GM18951 (cell line): ENCODE measurements around the gene ACAP3.
A peak's percentile ranks its signal among the peaks of the same experiment; 100 is the strongest.

Source experiments
- POLR2A ChIP-seq: IDR thresholded peaks from 4 replicates; pipeline ENCODE4 v1.6.1; 2011; ENCODE audit warnings: mild to moderate bottlenecking; ENCODE audit not compliant: insufficient read length, insufficient read depth; ENCODE audit errors: extremely low read depth
- in situ Hi-C: fragments of 300-500 bp; cut with MboI; formaldehyde crosslinking; loops from one replicate; pipeline ENCODE4 v1.12.0; 2022; ENCODE audit warnings: low sequenced_read_pairs, mixed read lengths, inconsistent platforms; ENCODE audit not compliant: unreplicated experiment

The ACAP3 gene

DNA sequence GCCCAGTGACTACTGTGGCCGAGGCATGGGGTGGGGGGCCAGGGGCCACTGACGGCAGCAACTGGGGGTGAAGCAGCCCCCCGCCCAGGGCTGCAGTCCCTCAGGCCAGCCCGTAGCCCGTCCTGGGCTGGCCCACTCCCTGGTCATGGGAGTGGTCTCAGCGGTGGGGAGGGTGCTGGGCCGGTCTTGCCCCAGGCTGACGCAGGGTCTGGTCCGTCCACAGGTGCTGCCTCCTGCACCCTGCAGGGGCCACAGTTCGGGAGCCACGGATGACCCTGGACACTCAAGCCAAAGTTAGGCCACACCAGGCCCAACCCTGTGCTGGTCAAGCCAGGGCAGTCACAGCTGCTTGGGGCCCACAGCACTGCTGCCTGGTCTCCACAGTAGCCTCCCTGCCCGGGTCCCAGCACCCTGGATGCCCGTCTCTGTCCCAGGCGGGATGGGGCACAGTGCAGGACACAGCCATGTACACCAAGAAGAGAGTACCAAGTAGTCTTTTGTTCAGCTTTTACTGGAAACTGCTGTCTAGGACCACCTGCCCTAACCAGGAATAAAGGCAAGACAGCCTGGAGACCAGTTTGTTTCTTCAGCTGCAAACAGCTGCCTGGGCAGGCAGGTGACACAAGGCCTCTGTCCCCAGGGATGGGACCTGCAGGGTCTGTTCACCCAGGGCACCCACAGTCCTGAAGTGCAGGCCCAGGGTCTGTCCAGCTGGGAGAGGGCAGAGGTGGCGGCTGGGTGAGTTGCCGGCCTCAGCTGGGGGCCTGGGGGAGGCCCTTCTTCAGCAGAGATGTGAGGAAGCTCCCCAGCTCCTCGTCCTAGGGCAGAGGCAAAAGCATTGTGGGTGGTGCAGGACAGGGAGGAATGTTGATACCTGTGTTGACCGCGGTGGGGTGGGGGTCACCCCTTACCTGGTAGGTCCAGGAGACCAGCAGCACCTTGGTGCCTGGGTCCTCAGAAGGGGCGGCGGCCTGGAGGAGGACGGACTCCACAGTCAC, 3.7 kb upstream of the ACAP3 start:
- in situ Hi-C loops: no loop called here
- TF ChIP-seq POLR2A: no peak

DNA sequence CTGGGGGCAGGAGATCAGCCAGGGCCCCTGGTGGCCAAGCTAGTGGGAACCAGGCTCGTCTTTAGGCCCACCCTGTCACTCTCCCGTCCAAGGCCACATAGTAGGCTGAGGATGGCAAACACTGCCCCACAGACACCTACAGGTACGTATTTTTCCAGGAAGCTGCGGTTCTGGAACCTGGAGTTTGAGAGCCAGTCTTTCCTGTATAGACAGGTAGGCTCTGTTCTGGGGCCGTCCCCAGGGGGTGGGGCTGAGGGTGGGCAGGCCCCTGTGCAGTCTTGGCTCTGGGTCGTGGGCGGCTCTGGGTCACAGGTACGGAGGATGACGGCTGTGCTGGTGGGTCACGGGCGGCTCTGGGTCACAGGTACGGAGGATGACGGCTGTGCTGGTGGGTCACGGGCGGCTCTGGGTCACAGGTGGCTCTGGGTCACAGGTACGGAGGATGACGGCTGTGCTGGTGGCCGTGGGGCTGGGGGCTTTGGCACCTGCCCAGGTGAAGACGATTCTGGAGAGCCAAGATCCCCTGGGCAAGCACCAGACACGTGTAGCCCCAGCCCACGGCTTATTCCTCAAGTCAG, 2.8 kb upstream of the ACAP3 start:
- TF ChIP-seq POLR2A: no peak
- in situ Hi-C loops: no loop called here

DNA sequence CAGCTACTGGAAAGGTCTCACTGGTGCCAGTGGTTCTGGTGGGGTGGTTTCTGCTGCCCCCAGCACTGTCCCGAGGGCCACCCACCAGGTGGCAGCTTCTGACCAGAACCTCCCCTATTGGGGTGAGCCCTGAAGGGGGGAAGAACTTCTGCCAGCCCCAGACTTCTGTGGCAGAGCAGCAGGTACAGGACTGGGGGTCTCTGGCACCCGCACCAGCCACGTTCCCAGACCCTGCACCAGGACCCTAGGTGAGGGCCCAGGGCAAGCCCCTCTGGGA, 2.3 kb upstream of the ACAP3 start:
- in situ Hi-C loops: no loop called here
- no peak for TF ChIP-seq POLR2A

DNA sequence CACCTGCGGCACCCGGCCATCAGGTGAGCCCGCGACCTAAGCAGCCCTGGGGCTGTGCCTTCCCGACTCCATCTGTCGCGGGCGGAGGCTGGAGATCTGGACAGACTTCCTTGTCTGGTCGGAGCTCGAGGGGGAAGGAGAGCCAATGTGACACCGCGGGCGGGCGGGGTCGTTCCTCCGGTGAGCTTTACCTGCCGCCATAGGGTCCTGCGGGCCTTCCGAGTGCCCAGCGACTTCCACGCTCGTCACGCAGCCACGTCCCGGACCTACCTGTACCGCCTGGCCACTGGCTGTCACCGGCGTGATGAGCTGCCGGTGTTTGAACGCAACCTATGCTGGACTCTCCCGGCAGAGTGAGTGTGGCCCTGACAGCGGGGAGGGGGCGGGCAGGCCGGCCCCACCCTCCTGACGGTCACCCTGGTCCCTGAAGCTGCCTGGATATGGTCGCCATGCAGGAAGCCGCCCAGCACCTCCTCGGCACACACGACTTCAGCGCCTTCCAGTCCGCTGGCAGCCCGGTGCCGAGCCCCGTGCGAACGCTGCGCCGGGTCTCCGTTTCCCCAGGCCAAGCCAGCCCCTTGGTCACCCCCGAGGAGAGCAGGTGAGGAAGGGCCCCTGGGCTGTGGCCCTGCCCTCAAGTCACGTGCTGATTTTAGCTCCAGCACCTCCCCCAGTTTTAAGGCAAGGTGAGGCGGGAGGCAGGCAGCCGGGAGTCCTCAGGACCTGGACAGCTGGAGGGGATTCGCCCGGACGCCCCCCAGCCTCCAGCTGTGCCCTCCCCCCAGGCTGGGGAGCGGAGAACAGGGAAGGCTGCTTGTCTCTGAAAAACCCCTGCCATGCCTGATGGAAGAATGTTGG, 1.8 kb upstream of the ACAP3 start:
- in situ Hi-C loops: no loop called here
- no peak for TF ChIP-seq POLR2A

DNA sequence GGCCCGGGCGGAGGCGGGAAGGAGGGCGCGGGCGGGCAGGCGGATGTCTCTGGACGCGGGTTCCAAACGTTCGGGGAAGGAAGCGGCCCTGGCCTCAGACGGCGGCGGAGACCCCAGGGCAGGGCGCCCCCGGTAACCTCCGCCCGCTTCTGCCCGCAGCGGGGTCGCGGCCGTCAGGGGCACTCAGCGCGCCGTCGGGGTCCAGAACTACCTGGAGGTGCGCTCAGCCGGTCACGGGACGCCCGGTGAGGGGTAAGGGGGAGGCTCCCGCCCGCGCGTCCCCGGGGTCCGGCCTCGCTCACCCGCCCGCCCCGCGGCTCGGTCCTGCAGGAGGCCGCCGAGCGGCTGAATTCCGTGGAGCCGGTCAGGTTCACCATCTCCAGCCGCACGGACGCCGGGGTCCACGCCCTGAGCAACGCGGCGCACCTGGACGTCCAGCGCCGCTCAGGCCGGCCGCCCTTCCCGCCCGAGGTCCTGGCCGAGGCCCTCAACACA, 1.1 kb upstream of the ACAP3 start:
- TF ChIP-seq POLR2A: no peak
- in situ Hi-C loops: no loop called here

DNA sequence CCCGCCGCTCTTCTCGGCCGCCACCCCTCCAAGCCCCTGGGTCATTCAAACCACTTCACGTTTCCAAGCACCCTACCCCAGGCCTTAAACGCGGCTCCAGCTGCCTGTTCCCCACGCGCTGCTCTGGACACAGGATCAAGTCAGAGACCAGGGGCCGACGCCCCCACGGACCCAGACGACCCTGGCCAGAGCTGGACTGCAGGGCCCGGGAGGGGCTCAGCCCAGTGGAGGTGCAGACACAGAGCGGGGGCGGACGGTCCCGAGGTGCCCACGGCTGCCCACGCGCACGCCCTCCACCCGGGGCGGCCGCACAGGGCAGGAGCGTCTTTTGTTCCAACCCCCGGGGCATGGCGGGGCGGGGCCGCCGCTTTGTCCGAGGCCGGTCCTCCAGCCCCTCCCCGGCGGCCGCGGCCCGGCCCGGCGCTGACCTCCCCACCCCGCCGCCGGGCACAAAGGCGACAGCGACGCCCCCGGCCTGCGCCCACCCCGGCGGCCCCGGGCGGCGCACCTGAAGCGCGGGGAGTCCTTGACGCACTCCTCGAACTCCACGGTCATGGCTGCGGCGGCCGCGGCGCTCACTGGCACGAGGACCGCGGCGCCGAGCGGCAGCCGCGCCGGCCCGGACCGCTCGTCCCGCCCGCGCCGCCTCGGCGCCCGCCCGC, 338 bp downstream of the ACAP3 start:
- no peak for TF ChIP-seq POLR2A
- in situ Hi-C loops: no loop called here

DNA sequence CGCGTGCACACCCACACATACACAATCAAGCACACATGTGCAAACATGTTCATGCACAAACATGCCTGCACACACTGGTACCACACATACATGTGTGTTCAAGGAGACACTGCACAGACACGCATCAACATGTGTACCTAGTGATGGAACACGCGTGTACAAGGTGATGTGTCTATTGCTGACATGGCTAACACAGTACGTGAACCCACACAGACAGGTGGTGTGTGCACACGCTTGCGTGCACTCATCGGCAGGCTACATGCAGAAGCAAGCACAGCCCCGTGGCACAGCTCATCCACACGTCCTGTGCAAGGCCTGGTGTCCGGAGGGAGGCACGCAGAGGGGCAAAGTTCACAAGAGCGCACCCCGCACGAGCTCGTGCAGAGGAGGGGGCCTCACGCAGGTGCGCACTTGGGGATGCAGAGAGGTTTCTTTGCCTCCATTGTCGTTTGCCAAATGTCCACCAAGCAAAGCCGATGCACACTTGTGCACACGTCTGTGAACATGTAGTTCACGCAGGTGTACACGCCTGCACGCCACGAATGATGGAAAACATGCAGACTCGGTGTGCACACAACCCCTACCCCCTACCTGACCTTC, 969 bp downstream of the ACAP3 start:
- no peak for TF ChIP-seq POLR2A

DNA sequence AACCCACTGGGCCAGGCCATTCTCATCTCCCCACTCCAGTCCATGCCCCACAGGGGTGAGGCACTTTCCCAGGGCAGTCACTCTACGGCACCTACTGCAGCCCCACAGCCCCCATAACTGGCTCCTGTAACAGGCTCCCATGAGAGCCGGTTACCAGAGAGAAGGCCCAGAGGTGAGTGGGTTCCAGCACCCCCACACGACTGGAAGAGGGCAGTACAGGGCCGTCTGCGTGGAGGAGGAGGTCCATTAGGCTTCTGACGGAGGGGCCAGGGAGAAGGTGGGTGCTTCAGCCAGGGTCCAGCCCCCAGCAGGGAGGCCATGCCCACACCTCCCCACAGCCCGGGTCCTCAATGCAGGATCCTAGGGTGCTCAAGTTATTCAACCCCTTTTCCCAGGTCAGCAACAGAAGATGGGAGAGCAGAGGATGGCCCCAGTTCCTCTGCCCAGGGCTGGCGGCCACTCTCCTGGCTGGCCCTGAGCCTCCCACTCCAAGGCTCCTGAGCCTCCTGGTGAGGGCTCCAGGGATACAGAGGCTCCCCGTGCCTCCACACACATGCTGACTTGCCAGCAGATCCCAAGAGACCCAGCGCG, 1.6 kb downstream of the ACAP3 start:
- in situ Hi-C loops: no loop called here
- TF ChIP-seq POLR2A: no peak

More for the DNA sequence above, 969 bp downstream of the ACAP3 start:
- in situ Hi-C loops: no loop called here

DNA sequence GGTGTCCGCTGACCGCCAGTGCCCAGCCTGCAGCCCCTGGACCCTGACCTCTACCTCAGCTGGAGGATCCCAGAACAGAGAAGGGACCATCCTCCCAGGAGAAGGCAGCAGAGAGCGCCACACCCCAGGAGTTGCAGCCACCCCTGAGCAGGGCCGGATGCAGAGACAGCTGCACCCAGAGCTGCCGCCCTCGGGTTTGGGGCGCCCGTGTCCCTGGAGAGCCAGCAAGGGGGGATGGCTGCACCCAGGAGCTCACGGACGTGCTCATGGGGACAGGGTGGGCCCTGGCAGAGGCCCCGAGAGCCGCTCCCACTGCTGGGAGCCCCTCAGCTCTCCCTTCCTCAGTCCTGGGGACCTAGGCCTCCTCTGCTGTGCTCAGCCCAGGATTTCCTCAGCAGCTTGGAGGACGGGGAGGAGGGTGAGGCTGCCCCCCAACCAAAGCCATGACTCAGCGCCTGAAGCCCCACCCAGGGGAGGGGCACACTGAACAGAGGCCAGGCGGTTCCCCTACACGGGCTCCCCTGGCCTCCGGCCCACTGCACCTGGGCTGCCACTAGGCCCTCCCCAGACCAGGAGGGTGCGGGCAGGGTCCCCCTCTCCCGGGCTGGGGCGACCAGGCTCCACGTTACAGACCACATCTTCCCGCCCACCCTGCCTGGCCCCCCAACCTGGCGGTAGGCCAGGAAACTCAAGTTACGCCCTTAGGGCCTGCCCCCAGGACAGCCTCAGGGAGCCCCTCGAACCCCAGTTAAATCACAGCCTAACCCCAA, 2.2 kb downstream of the ACAP3 start:
- in situ Hi-C loops: no loop called here
- peak; percentile 48 for TF ChIP-seq POLR2A

DNA sequence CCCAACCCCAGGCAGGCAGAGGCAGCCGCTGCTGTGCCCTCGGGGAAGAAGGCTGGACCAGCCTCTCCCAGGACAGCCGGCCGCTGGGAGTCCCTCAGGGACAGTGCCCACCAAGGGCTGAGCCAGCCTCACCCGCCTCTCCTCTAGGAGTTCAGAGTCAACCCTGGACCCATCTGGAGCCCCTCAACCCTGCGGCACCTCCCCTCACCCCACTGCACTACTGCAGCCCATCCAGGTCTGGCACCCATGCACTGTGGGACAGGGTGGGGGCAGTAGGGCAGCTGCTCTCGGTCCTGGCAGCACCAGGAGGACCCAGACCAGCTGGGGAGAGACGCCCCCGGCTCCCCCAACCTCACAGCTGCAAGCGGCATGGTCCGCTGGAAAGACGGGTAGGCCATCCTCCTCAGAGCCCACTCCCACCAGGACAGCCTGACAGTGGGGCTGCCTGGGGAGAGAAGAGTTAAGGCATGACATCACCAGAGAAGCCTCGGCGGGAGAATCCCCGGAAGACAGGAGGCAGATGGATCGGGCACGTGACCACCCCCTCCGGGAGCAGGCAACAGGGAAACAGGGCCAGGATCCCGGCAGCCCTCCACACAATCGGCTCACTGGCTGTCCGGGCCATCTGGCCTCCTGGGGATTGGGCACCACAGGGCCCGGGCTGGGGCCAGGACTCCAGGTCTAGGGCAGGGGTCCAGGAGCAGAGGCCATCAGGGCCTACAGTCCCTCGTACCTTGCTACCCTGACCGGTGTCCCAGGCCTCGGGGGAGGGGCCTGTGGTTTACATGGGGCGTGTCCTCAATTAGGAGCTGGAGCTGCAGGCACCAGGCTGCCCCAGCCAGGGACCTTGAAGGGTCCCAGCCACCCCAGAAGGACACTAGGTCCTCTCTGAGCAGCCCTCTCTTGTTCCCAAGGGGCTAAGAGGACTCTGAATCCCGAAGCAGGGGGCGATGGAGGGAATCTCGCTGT, 3.1 kb downstream of the ACAP3 start:
- TF ChIP-seq POLR2A: no peak
- in situ Hi-C loops: no loop called here

DNA sequence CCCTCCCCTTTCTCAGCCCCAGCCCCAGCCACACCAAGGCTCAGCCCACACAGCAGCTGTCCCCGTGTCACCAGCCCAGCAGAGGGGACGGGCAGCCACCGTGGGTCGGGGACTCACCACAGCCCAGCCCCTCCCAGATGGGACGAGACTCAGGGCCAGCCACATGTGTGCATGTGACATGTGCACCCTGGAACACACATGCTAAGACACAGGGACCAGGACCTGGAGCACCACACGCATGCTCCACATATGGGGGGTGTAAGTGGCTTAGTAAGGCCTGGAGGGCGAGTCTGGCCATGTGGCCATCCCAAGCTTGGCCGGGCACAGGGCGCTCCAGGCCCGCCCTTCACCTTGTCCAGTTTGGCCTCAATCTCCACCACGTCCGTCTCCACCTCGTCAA, 4.0 kb downstream of the ACAP3 start:
- in situ Hi-C loops: no loop called here
- TF ChIP-seq POLR2A: no peak
